ENCODE results near the gene ITGB8. TPM values are rescaled to one million over a fixed set of nuclear protein-coding genes. Genes with fewer than 3 reads are reported as not detected.

Gene ITGB8
- total RNA-seq, 6 donors from 2014 or later: 5.2 to 30.5 (median 9.8) TPM

- 57 to 60% methylated on average over 3 of the region's 3 CpGs for WGBS, 2 donors
- Histone ChIP-seq H3K9me3 (no peaks in the 10 kb centered on the region), H3K4me3 (no peak overlapping the region), H3K36me3 (no peaks in the 10 kb centered on the region), H3K4me1 (peaks cover 0 to 3% (median 0%) of the 10 kb centered on the region in 4 donors), H3K27me3 (no peaks in the 10 kb centered on the region), H3K27ac (no peak overlapping the region)
- DNase-seq (no peak), ATAC-seq (ENCODE audit: low FRiP score in 2 of 2) (no peak)
- TF ChIP-seq POLR2AphosphoS5 (IDR thresholded peaks at IDR 0.05) (no peak), CTCF (IDR thresholded peaks at IDR 0.05) (no peak)
Observed at GRCh38 chr7:20296901-20297300, 33.8 kb upstream of the ITGB8 start.

- TF ChIP-seq POLR2AphosphoS5 (IDR thresholded peaks at IDR 0.05) (no peak), CTCF (IDR thresholded peaks at IDR 0.05) (no peak), POLR2A (IDR thresholded peaks at IDR 0.05) (no peak), EP300 (IDR thresholded peaks at IDR 0.05) (no peak)
- no peak overlapping the region for H3K27ac ChIP-seq
- no peak for DNase-seq
- ATAC-seq (ENCODE audit: low FRiP score in 2 of 2): no peak
- no peaks in the 10 kb centered on the region for H3K9me3 ChIP-seq
- WGBS, 2 donors: 71 to 83% methylated on average over 1 of the region's 1 CpG
- peaks cover 0 to 3% (median 0%) of the 10 kb centered on the region in 4 donors for H3K4me1 ChIP-seq
- no peak overlapping the region for H3K4me3 ChIP-seq
- no peaks in the 10 kb centered on the region for H3K36me3 ChIP-seq
- no peaks in the 10 kb centered on the region for H3K27me3 ChIP-seq
Observed at GRCh38 chr7:20298486-20298901, 32.2 kb upstream of the ITGB8 start.

- Histone ChIP-seq H3K9me3 (no peaks in the 10 kb centered on the region), H3K4me1 (peaks cover 0 to 6% (median 1%) of the 10 kb centered on the region in 4 donors), H3K4me3 (no peak overlapping the region), H3K36me3 (no peaks in the 10 kb centered on the region), H3K27ac (no peak overlapping the region), H3K27me3 (no peaks in the 10 kb centered on the region)
- 93 to 96% methylated on average over 1 of the region's 1 CpG for WGBS, 2 donors
- TF ChIP-seq CTCF (IDR thresholded peaks at IDR 0.05) (no peak), POLR2A (IDR thresholded peaks at IDR 0.05) (no peak), POLR2AphosphoS5 (IDR thresholded peaks at IDR 0.05) (no peak), EP300 (IDR thresholded peaks at IDR 0.05) (no peak)
- DNase-seq (no peak), ATAC-seq (ENCODE audit: low FRiP score in 2 of 2) (no peak)
Observed at GRCh38 chr7:20299145-20299544, 31.6 kb upstream of the ITGB8 start.

GRCh38 chr7:20299647-20300312 is 30.9 kb upstream of the ITGB8 start:
- Histone ChIP-seq H3K27me3 (no peaks in the 10 kb centered on the region), H3K27ac (peak overlapping the region in 1 of 4 donors; percentile 17), H3K36me3 (no peaks in the 10 kb centered on the region), H3K4me3 (no peak overlapping the region), H3K9me3 (no peaks in the 10 kb centered on the region), H3K4me1 (peaks cover 0 to 8% (median 1%) of the 10 kb centered on the region in 4 donors)
- 77 to 86% methylated on average over 6 of the region's 6 CpGs for WGBS, 2 donors
- no peak for TF ChIP-seq CTCF (IDR thresholded peaks at IDR 0.05)
- TF ChIP-seq POLR2A (IDR thresholded peaks at IDR 0.05): peak in 1 of 4 donors; percentile 35
- TF ChIP-seq POLR2AphosphoS5 (IDR thresholded peaks at IDR 0.05): no peak
- DNase-seq (no peak), ATAC-seq (ENCODE audit: low FRiP score in 2 of 2) (peak in 1 of 2 donors; percentile 53)

All from upper lobe of left lung (tissue), 6 donors.